ENCODE results near the gene KCNQ1. TPM values are rescaled to one million over a fixed set of nuclear protein-coding genes. Genes with fewer than 3 reads are reported as not detected.

KCNQ1 gene
- total RNA-seq, 1 experiment from 2014 or later = not detected

- TF ChIP-seq, protein P1, sequence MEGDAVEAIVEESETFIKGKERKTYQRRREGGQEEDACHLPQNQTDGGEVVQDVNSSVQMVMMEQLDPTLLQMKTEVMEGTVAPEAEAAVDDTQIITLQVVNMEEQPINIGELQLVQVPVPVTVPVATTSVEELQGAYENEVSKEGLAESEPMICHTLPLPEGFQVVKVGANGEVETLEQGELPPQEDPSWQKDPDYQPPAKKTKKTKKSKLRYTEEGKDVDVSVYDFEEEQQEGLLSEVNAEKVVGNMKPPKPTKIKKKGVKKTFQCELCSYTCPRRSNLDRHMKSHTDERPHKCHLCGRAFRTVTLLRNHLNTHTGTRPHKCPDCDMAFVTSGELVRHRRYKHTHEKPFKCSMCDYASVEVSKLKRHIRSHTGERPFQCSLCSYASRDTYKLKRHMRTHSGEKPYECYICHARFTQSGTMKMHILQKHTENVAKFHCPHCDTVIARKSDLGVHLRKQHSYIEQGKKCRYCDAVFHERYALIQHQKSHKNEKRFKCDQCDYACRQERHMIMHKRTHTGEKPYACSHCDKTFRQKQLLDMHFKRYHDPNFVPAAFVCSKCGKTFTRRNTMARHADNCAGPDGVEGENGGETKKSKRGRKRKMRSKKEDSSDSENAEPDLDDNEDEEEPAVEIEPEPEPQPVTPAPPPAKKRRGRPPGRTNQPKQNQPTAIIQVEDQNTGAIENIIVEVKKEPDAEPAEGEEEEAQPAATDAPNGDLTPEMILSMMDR (IDR thresholded peaks at IDR 0.05; ENCODE audit: unreplicated experiment) = no peak
Observed at GRCh38 chr11:2747248-2748027, 302.6 kb downstream of the KCNQ1 start.

DNA sequence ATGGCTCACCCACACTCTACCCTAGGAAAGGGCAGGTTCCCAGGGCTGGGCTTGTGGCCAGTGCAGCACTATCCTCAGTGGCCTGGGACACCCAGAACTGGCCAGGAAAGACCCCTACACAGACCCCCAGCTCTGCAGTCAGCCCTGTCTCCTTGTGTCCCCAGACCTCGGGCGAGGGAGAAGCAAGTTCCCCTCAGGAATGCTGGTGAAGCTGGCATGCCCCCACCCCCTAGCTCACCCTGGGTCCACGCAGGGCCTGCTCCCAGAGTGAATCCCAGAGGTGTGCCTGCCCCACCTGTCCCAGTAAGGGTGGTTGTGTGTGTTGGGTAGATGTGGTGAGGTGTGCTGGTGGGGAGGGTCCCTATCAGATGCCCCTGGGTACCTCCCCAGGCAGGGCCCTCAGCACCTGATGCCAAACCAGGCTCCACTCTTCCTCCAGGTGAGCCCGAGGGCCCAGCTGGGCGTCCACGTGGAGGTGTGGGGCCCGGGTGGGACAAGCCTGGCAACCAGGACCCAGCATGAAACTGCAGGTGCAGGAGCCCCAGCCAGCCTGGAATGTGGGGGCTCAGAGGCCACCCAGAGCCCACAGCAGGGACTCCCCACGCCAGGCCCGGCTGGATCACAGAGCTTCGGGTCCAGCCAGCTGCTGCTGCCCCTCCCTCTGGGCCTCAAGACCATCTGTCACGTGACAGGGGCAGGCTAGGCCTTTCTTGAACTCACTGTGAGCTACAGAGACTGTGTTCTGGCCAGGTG lies 303.4 kb downstream of the KCNQ1 start:
- POLR2A ChIA-PET = no interaction called here
- Mint-ChIP-seq H3K27ac (ENCODE audit: low read depth, unreplicated experiment) (no peak overlapping the region), H3K36me3 (ENCODE audit: insufficient read depth, unreplicated experiment) (peaks cover 4% of the 10 kb centered on the region), H3K9me3 (ENCODE audit: unreplicated experiment) (no peaks in the 10 kb centered on the region), H3K27me3 (ENCODE audit: insufficient read depth, unreplicated experiment) (no peaks in the 10 kb centered on the region), H3K4me1 (ENCODE audit: insufficient read depth, unreplicated experiment) (peaks cover 5% of the 10 kb centered on the region), H3K4me3 (ENCODE audit: unreplicated experiment) (no peak overlapping the region)
- TF ChIP-seq, protein P1 (IDR thresholded peaks at IDR 0.05; ENCODE audit: unreplicated experiment) = no peak
- BruUV-seq (replicated peaks) = no TSS peak
- intact Hi-C loops (cut with micrococcal nuclease) = no loop called here
- CTCF ChIA-PET = no interaction called here
- DNase-seq (ENCODE audit: unreplicated experiment) = no peak

More at GRCh38 chr11:2747248-2748027, 302.6 kb downstream of the KCNQ1 start:
- Mint-ChIP-seq H3K27ac (ENCODE audit: low read depth, unreplicated experiment) (no peak overlapping the region), H3K36me3 (ENCODE audit: insufficient read depth, unreplicated experiment) (peaks cover 4% of the 10 kb centered on the region), H3K4me3 (ENCODE audit: unreplicated experiment) (no peak overlapping the region), H3K9me3 (ENCODE audit: unreplicated experiment) (no peaks in the 10 kb centered on the region), H3K27me3 (ENCODE audit: insufficient read depth, unreplicated experiment) (no peaks in the 10 kb centered on the region), H3K4me1 (ENCODE audit: insufficient read depth, unreplicated experiment) (peaks cover 5% of the 10 kb centered on the region)
- CTCF ChIA-PET = no interaction called here
- POLR2A ChIA-PET = no interaction called here
- intact Hi-C loops (cut with micrococcal nuclease) = no loop called here
- no TSS peak for BruUV-seq (replicated peaks)
- no peak for DNase-seq (ENCODE audit: unreplicated experiment)

- H3K27ac Mint-ChIP-seq (ENCODE audit: low read depth, unreplicated experiment) = no peak overlapping the region
- H3K27me3 Mint-ChIP-seq (ENCODE audit: insufficient read depth, unreplicated experiment) = no peaks in the 10 kb centered on the region
- peaks cover 4% of the 10 kb centered on the region for H3K36me3 Mint-ChIP-seq (ENCODE audit: insufficient read depth, unreplicated experiment)
- DNase-seq (ENCODE audit: unreplicated experiment) = no peak
- BruUV-seq (replicated peaks) = no TSS peak
- CTCF ChIA-PET = no interaction called here
- intact Hi-C loops (cut with micrococcal nuclease) = no loop called here
- TF ChIP-seq, protein P1 (IDR thresholded peaks at IDR 0.05; ENCODE audit: unreplicated experiment) = no peak
- H3K9me3 Mint-ChIP-seq (ENCODE audit: unreplicated experiment) = no peaks in the 10 kb centered on the region
- no peak overlapping the region for H3K4me3 Mint-ChIP-seq (ENCODE audit: unreplicated experiment)
- H3K4me1 Mint-ChIP-seq (ENCODE audit: insufficient read depth, unreplicated experiment) = peaks cover 5% of the 10 kb centered on the region
- POLR2A ChIA-PET = no interaction called here
Observed at GRCh38 chr11:2748814-2749554, 304.2 kb downstream of the KCNQ1 start.

GRCh38 chr11:2750101-2750681 lies 305.4 kb downstream of the KCNQ1 start:
- no peaks in the 10 kb centered on the region for H3K27me3 Mint-ChIP-seq (ENCODE audit: insufficient read depth, unreplicated experiment)
- TF ChIP-seq, protein P1 (IDR thresholded peaks at IDR 0.05; ENCODE audit: unreplicated experiment) = no peak
- H3K27ac Mint-ChIP-seq (ENCODE audit: low read depth, unreplicated experiment) = no peak overlapping the region
- intact Hi-C loops (cut with micrococcal nuclease) = no loop called here
- H3K4me3 Mint-ChIP-seq (ENCODE audit: unreplicated experiment) = no peak overlapping the region
- ChIA-PET CTCF (no interaction called here), POLR2A (no interaction called here)
- no peak for DNase-seq (ENCODE audit: unreplicated experiment)
- peaks cover 4% of the 10 kb centered on the region for H3K36me3 Mint-ChIP-seq (ENCODE audit: insufficient read depth, unreplicated experiment)
- no TSS peak for BruUV-seq (replicated peaks)
- peaks cover 5% of the 10 kb centered on the region for H3K4me1 Mint-ChIP-seq (ENCODE audit: insufficient read depth, unreplicated experiment)
- no peaks in the 10 kb centered on the region for H3K9me3 Mint-ChIP-seq (ENCODE audit: unreplicated experiment)

Measured in MCF 10A (cell line).